K562 (cell line): ENCODE data around the gene CRY2. TPM values are rescaled to one million over a fixed set of nuclear protein-coding genes. Genes with fewer than 3 reads are reported as not detected.
"Not testable (repeated sequence)": the region's sequence is repeated elsewhere in the genome, so short reads cannot be mapped to it uniquely, and the experiment has no call there.

Experiments
- ATAC-seq: fragments of 200-7000 bp; cut with Tn5 transposase; 3 replicates; pipeline ENCODE4 v1.9.1; 2020; ENCODE audit warnings: moderate library complexity
- BruUV-seq: library from RNA; stranded (reverse); fragments of 400-500 nt; replicated peaks from 2 replicates; lab custom pipeline; 2021; lab: Mats Ljungman, UMichigan
- CTCF ChIA-PET: fragments of 300-600 bp; formaldehyde crosslinking; extraction: SDS; loops from one replicate; lab custom pipeline; 2021; ENCODE audit warnings: low intra/inter-chr PET ratio; lab: Yijun Ruan, JAX
- POLR2A ChIA-PET: fragments of 300-600, 350-650 bp; sonication (Branson Sonifier 250); formaldehyde crosslinking; extraction: SDS; loops from one replicate; lab custom pipeline; 2021; ENCODE audit warnings: antibody characterized with exemption, inconsistent platforms; lab: Yijun Ruan, JAX
- DNase-seq, 4 experiments: peaks; one replicate each; pipeline versions ENCODE4 v3.0.0 to v3.0.0-alpha.2; 2011 to 2018; ENCODE audit warnings: low spot score in 3 of 4, mixed read lengths in 3 of 4; ENCODE audit errors: extremely low read depth in 1 of 4
- FAIRE-seq: peaks from 2 replicates; lab custom pipeline; 2011; peaks lifted over from hg19 to GRCh38; lab: Jason Lieb, UNC
- H2AFZ ChIP-seq: 2 replicates; pipeline ENCODE4 v1.6.0; 2011; ENCODE audit warnings: low read depth, low read length, control low read depth, inconsistent platforms
- H3K27ac ChIP-seq: fragments of 200-600 bp; 3 replicates; pipeline ENCODE4 v1.8.0; 2011; ENCODE audit warnings: low read depth, mild to moderate bottlenecking, control low read depth, inconsistent platforms, low read length, moderate library complexity, mixed read lengths; ENCODE audit errors: extremely low read depth
- H3K27me3 ChIP-seq, 2 experiments: fragments of 300-600 bp in 1 of 2; 2 replicates in 1 of 2; 3 replicates in 1 of 2; pipeline versions ENCODE4 v1.6.0 to v1.8.0; 2011; ENCODE audit warnings: inconsistent platforms in 2 of 2, low read length in 2 of 2, mild to moderate bottlenecking in 1 of 2, mixed read lengths in 1 of 2, moderate library complexity in 1 of 2; ENCODE audit not compliant: control insufficient read depth in 2 of 2, insufficient read depth in 2 of 2
- H3K36me3 ChIP-seq: fragments of 300-600 bp; 3 replicates; pipeline ENCODE4 v1.8.0; 2011; ENCODE audit warnings: mild to moderate bottlenecking, low read length, inconsistent platforms; ENCODE audit not compliant: control insufficient read depth, insufficient read depth
- H3K4me1 ChIP-seq, 2 experiments: fragments of 200-600 bp in 1 of 2; replicated peaks in 1 of 2; 2 replicates in 1 of 2; 3 replicates in 1 of 2; pipeline versions ENCODE4 v1.5.1 to v1.8.0; 2011; ENCODE audit warnings: inconsistent platforms in 2 of 2, low read length in 2 of 2, mild to moderate bottlenecking in 1 of 2, mixed read lengths in 1 of 2, moderate library complexity in 1 of 2; ENCODE audit not compliant: control insufficient read depth in 2 of 2, insufficient read depth in 2 of 2
- H3K4me2 ChIP-seq: 2 replicates; pipeline ENCODE4 v1.6.1; 2011; ENCODE audit warnings: low read length, control low read depth, inconsistent platforms, mixed read lengths; ENCODE audit not compliant: insufficient read depth
- H3K4me3 ChIP-seq: fragments of 200-600 bp; sonication (generic), shearing (Covaris generic); 2 replicates; pipeline ENCODE4 v1.5.1; 2016; ENCODE audit warnings: control low read depth, inconsistent platforms
- H3K79me2 ChIP-seq: fragments of 200-600 bp; 3 replicates; pipeline ENCODE4 v1.8.0; 2011; ENCODE audit warnings: low read length, inconsistent platforms; ENCODE audit not compliant: control insufficient read depth, insufficient read depth
- H3K9ac ChIP-seq, 2 experiments: 2 replicates each; pipeline versions ENCODE4 v1.6.0 to v1.6.1; 2011; ENCODE audit warnings: low read depth in 2 of 2, low read length in 2 of 2, control low read depth in 1 of 2, inconsistent platforms in 1 of 2, mild to moderate bottlenecking in 1 of 2, mixed read lengths in 1 of 2; ENCODE audit not compliant: insufficient read depth in 1 of 2
- H3K9me1 ChIP-seq: one replicate; pipeline ENCODE4 v1.6.0; 2011; ENCODE audit warnings: inconsistent platforms, mild to moderate bottlenecking, low read length, moderate library complexity; ENCODE audit not compliant: control insufficient read depth, insufficient read depth
- H3K9me3 ChIP-seq: replicated peaks from 2 replicates; pipeline ENCODE4 v1.5.1; 2011; ENCODE audit warnings: low read depth, low read length, inconsistent platforms; ENCODE audit not compliant: control insufficient read depth, insufficient read depth
- H4K20me1 ChIP-seq: replicated peaks from 2 replicates; pipeline ENCODE4 v1.6.1; 2011; ENCODE audit warnings: low read length, inconsistent platforms, mixed read lengths; ENCODE audit not compliant: control insufficient read depth, insufficient read depth
- BRD4 ChIP-seq: fragments of 200-600 bp; sonication (generic); IDR thresholded peaks from 2 replicates; pipeline ENCODE4 v1.6.1; 2017; ENCODE audit warnings: inconsistent platforms
- HNRNPK ChIP-seq: fragments of 200-400 bp; formaldehyde crosslinking; IDR thresholded peaks from one replicate; pipeline ENCODE4 v1.6.1; 2018; ENCODE audit warnings: mild to moderate bottlenecking, low read depth, low read length; ENCODE audit not compliant: poor library complexity, severe bottlenecking
- JUNB ChIP-seq: fragments of 450-650 bp; formaldehyde crosslinking; conservative IDR thresholded peaks from 2 replicates; pipeline ENCODE4 v1.4.0; 2020; ENCODE audit warnings: mild to moderate bottlenecking
- MTA3 ChIP-seq: fragments of 450-650 bp; formaldehyde crosslinking; IDR thresholded peaks from 2 replicates; pipeline ENCODE4 v1.6.1; 2017; ENCODE audit warnings: mild to moderate bottlenecking, borderline replicate concordance
- NFYB ChIP-seq: IDR thresholded peaks from 2 replicates; pipeline ENCODE4 v1.6.1; 2011; ENCODE audit warnings: mild to moderate bottlenecking, moderate library complexity; ENCODE audit not compliant: insufficient read length; ENCODE audit errors: extremely low read depth
- POLR2G ChIP-seq: fragments of 200-400 bp; formaldehyde crosslinking; IDR thresholded peaks from 2 replicates; pipeline ENCODE4 v1.6.1; 2017; ENCODE audit warnings: low read depth, mild to moderate bottlenecking, antibody characterized with exemption, low read length, moderate library complexity
- WHSC1 ChIP-seq: IDR thresholded peaks from one replicate; pipeline ENCODE4 v1.6.1; 2012; ENCODE audit warnings: low read length, control low read depth, inconsistent platforms
- ZC3H8 ChIP-seq: fragments of 450-650 bp; IDR thresholded peaks from 2 replicates; pipeline ENCODE4 v1.6.1; 2017
- ZNF134 ChIP-seq: fragments of 250-450 bp; sonication (Bioruptor Pico); conservative IDR thresholded peaks from 2 replicates; pipeline ENCODE4 v1.4.0; 2020
- ZNF277 ChIP-seq: fragments of 250-450 bp; sonication (Bioruptor Pico); IDR thresholded peaks from 2 replicates; pipeline ENCODE4 v1.8.0; 2022; ENCODE audit warnings: inconsistent platforms, mild to moderate bottlenecking, moderate library complexity, borderline replicate concordance
- ZNF584 ChIP-seq: fragments of 200-800 bp; sonication (Bioruptor generic); IDR thresholded peaks from 2 replicates; pipeline ENCODE4 v1.6.1; 2016; ENCODE audit warnings: low read depth, mild to moderate bottlenecking, missing genetic modification characterization, missing compliant biosample characterization
- WGBS: fragments of 100-300 bp; shearing (Covaris generic); methylation state at CpG from one replicate; pipeline ENCODE4 v1.1.6; 2016; ENCODE audit warnings: low coverage, mixed read lengths; ENCODE audit not compliant: insufficient coverage; ENCODE audit errors: missing lambda C conversion rate; 5-methylcytosine and 5-hydroxymethylcytosine counted together
- in situ Hi-C: fragments of 300-500 bp; cut with MboI; formaldehyde crosslinking; loops from 4 replicates; pipeline ENCODE4 v1.15.0; 2018; ENCODE audit warnings: inconsistent platforms, mixed read lengths
- intact Hi-C: fragments of 100-400 bp; cut with micrococcal nuclease; formaldehyde crosslinking; loops from 2 replicates; pipeline ENCODE4 v1.14.2; 2022
- polyA plus RNA-seq, 8 experiments: library from polyadenylated mRNA; depleted of rRNA in 4 of 8; stranded (reverse) in 5 of 8; unstranded in 3 of 8; fragments of >200 nt; fragmentation: Nextera tagmentation in 2 of 8; fragmentation: Illumina TruSeq in 1 of 8; extraction: Ambion mirVana in 2 of 8; extraction: Trizol in 1 of 8; gene quantifications; 2 replicates each; pipeline versions ENCODE4 v1.2.1 to v1.2.3, GENCODE V29; 2011 to 2014; ENCODE audit warnings: inconsistent platforms in 1 of 8, missing spikeins in 1 of 8
- total RNA-seq, 7 experiments: library from RNA; depleted of rRNA in 6 of 7; stranded (reverse); fragments of >200 nt in 6 of 7; fragmentation: Illumina TruSeq in 2 of 7; extraction: Trizol in 2 of 7; gene quantifications; 2 replicates each; pipeline versions ENCODE4 v1.2.1 to v1.2.3, GENCODE V29; 2011 to 2021; ENCODE audit warnings: low replicate concordance in 1 of 7

Gene CRY2
- total and polyA plus RNA-seq, 9 of the 15 experiments (the other 6 are each of a cell fraction or from before 2014, with no cell fraction given): 2.3 to 23.9 (median 14.8) TPM

GRCh38 chr11:45904309-45904915, 57.1 kb downstream of the CRY2 start (continued):
- TF ChIP-seq ZNF277 (CRISPR knock-in tag) (no peak), JUNB (CRISPR knock-in tag) (no peak), WHSC1 (no peak), HNRNPK (no peak), MTA3 (no peak), ZC3H8 (no peak), NFYB (no peak), ZNF584 (no peak), BRD4 (no peak)

- Histone ChIP-seq H3K36me3 (peaks cover 8% of the 10 kb centered on the region; the same call in 1 of the 3 replicates), H3K4me2 (no peak overlapping the region), H3K79me2 (no peaks in the 10 kb centered on the region), H3K27ac (no peak overlapping the region), H3K27me3 (no peaks in the 10 kb centered on the region), H3K4me1 (peaks cover 8 to 79% of the 10 kb centered on the region in 2 experiments; a peak in 4 of 5 replicates), H2AFZ (no peak overlapping the region), H4K20me1 (0 out of 2 replicates have a peak, but pooled peaks cover 3% of the 10 kb centered on the region), H3K4me3 (no peak overlapping the region), H3K9me1 (peaks cover 6% of the 10 kb centered on the region), H3K9ac (peak overlapping the region in 1 of 2 experiments; percentile 73; a peak in 2 of 4 replicates), H3K9me3 (no peaks in the 10 kb centered on the region)
- intact Hi-C loops (no loop called here), in situ Hi-C loops (no loop called here)
- DNase-seq (no peak), ATAC-seq (no peak), FAIRE-seq (no peak)
- no TSS peak for BruUV-seq
- WGBS: 89% methylated on average over 15 of the region's 19 CpGs
- POLR2A ChIA-PET: no interaction called here
- CTCF ChIA-PET: no interaction called here
- TF ChIP-seq POLR2G (peak; percentile 51; the same call in 1 of the 2 replicates), ZNF134 (CRISPR knock-in tag) (no peak)
Measured at GRCh38 chr11:45905095-45905494, 57.8 kb downstream of the CRY2 start.

GRCh38 chr11:45905576-45905975, 58.3 kb downstream of the CRY2 start:
- FAIRE-seq, in situ Hi-C loops, DNase-seq, H3K4me2 ChIP-seq, BruUV-seq, H3K27me3 ChIP-seq, intact Hi-C loops, ATAC-seq, H4K20me1 ChIP-seq, H3K36me3 ChIP-seq, CTCF ChIA-PET, H3K9me3 ChIP-seq, H3K27ac ChIP-seq, H3K9me1 ChIP-seq, H2AFZ ChIP-seq, H3K79me2 ChIP-seq, H3K4me3 ChIP-seq: not testable (repeated sequence)
- peaks cover 8 to 77% of the 10 kb centered on the region in 2 experiments; a peak in 4 of 5 replicates for H3K4me1 ChIP-seq
- peak overlapping the region in 1 of 2 experiments; percentile 73; a peak in 1 of 4 replicates for H3K9ac ChIP-seq
- WGBS: 85% methylated on average over 6 of the region's 6 CpGs
- POLR2A ChIA-PET: interaction anchor here (0.6 kb wide), 1 partner anchor 24 kb away, joined by 3 read pairs; no protein-coding TSS in a partner anchor
